Activated T-helper 1 cell treated with Interleukin-2 at 50 U/mL for 16 hours (primary cell): Measurements from ENCODE around the gene RDX.
"Not testable (repeated sequence)": the region's sequence is repeated elsewhere in the genome, so short reads cannot be mapped to it uniquely, and the experiment has no call there.

Source experiments
- DNase-seq: peaks from one replicate; pipeline ENCODE4 v3.0.0-alpha.2; 2020; ENCODE audit warnings: low read depth

RDX gene

DNA sequence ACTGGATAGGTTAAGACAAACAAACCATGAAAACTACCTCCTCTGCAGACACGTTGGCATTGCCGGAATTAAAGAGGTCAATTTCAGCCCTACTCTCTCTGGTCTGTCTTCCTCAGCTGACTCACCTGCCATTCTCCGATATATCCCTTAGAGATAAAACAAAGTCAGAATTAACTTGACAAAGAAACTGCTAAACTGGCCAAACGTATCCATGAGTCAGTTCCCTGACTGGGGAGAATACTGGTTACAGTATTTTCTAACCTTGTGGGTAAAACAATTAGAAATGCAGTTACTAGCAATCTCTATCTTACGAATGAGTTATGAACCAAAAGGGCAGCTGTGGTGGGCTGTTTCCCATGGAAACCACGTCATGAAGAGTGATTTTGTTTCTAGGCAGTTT, 96.2 kb downstream of the RDX start:
- no peak for DNase-seq

DNA sequence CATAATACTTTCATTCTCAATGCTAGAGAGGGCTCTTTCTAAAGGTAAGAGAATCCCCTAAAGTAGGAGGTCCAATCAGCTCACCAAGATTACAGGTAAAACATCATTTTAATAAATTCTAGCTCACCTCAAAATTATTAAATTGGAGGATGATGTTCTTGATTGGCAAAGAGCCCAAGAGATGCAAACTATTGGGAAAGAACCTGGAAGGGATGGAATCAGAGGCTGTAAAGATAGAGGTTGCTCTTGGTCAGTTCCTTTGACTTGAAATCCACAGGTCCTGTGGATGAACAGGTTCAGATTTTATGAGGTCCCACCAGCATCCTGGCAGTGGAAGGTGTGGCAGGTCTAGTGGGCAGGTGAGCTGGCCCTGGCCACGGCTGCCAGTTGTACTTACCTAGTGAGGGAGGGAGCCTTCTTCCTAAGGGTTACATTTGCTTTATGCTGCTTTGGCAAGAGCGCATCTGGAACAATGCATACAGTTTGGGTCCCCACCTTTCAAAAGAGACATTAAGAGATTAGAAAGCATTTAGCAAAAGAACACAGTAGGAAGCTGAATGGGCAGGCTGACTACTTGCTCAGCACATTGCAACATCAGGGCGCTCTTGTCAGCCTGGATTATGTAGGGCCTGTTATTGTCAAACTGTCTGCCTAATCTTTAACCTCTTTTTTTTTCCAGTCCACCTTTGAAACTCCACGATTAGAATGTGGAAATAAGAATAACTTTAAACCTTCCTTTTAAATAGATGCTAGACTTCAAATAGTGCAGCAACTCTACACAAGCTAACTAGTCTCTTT, 97.0 kb downstream of the RDX start:
- no peak for DNase-seq

DNA sequence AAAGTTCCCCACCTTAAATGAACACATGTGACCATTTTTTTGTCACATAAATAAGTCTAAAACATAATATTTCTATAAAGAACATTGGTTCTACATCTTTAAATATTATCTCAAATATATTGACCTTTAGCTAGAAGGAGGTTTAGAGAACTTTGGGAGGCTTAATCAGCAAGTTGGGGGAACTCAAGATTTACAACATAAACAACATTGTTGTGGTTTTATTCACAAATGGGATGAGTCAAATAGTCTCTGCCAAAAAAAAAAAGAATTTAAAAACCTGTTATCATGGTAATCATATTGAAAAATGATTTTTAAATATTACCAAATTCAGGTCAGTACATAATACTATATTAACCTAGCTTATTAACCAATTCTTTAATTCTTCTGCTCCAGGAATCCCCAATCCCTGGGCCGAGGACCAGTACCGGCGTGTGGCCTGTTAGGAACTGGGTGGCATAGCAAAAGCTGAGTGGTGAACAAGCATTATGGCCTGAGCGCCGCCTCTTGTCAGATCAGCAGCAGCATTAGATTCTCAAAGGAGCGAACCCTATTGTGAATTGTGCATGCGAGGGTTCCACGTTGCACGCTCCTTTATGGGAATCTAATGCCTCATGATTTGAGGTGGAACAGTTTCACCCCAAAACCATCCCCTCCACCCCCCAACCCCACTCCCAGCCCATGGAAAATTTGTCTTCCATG, 98.2 kb downstream of the RDX start:
- no peak for DNase-seq

DNA sequence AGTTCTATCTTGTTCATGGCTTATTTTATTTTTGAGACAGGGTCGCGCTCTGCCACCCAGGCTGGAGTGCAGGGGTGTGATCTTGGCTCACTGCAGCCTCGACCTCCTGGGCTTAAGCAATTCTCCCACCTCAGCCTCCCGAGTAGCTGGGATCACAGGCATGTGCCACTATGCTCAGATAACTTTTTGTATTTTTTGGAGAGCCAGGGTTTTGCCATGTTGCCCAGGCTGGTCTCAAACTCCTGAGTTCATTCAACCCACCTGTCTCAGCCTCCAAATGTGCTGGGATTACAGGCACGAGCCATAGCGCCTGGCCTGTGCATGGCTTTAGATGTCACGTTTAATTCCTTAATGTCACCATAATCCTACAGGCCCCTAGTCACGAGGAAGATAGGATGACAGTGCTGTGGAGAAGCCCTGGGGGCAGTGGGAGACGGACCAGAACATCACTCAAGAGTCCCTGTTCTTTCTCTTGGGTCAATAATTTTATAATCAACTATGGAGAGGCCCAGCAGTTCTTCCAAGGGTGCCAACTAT, 99.5 kb downstream of the RDX start:
- no peak for DNase-seq

DNA sequence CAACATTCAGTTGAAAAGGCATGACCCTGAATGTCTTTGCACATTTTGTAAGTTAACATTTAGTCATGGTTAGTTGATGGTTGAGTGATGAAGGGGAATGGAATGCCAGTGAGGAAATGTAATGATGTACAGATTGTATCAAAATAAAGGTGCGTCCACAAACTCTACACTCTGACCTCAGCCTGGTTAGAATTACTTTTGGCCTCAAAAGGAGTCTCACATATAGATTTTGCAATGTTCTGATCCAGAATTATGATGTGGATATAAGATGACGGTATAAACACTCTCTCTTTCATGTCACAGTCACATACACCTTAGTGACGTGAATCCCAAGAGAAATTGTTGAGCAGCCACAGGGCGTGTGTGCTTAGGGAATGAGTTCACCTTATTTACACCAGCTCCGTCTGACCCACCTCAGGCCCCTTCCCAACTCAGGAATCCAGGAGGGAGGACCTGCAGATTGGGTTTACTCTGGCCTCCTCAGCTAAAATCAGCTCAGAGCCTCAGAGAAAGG, 100.1 kb downstream of the RDX start:
- no peak for DNase-seq

DNA sequence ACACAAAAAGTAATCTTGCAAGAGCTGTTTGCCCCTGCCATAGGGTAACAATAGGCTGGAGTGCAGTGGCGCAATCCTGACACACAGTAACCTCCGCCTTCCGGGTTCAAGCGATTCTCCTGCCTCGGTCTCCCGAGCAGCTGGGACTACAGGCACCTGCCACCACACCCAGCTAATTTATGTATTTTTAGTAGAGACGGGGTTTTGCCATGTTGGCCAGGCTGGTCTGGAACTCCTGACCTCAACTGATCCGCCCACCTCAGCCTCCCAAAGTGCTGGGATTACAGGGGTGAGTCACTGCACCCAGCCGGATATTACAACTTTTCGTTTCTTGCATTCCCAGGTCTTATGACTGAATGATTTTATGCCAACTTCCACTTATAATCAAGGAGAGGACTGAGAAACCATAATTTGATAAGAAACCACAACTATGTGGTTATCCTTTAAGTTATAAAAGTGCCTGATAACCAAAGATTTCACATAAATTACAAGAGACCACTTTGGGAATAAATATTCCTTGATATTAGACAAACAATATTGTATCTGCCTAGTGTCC, 102.1 kb downstream of the RDX start:
- not testable (repeated sequence) for DNase-seq

DNA sequence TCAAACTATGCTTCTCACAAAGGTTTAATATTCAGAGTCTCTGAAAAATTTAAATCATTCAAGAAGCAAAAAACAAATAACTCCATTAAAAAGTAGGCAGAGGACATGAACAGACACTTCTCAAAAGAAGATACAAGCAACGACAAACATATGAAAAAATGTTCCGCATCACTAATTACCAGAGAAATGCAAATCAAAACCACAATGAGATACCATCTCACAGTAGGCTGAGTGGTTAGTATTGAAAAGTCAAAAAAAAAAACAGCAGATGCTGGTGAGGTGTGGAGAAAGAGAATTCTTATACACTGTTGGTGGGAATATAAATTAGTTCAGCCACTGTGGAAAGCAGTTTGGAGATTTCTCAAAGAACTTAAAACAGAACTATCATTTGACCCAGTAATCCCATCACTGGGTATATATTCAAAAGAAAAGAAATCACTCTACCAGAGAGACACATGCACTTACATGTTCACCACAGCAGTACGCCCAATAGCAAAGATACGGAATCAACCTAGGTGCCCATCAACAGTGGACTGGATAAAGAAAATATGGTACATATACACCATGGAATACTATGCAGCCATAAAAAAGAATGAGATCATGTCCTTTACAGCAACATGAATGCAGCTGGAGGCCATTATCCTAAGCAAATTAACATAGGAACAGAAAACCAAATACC, 103.7 kb downstream of the RDX start:
- not testable (repeated sequence) for DNase-seq

DNA sequence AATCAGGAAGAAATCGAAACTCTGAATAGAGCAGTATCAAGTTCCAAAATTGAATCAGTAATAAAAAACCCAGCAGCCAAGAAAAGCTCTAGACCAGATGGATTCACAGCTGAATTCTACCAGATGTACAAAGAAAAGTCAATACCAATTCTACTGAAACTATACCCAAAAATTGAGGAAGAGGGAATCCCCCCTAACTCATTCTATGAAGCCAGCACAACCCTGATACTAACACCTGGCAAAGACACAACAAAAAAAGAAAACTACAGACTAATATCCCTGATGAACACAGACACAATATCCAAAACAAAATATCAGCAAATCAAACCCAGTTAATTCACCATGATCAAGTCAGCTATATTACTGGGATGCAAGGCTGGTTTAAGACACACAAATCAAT, 105.5 kb downstream of the RDX start:
- no peak for DNase-seq

DNA sequence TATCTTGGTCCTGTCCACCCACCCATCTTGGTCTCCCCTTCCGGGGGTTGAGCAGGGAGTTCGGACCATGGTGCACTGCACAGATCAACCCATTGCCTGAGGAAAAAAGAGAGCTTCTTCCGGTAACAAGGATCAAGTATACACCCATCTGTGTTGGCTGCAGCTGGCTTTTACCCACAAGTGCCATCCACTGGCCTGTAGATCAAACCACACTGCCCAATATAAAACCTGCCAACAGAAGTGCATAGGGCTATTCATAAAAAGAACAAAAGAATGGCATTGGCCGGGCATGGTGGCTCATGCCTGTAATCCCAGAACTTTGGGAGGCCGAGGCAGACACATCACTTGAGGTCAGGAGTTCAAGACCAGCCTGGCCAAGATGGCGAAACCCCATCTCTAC, 108.7 kb downstream of the RDX start:
- DNase-seq, result no peak

DNA sequence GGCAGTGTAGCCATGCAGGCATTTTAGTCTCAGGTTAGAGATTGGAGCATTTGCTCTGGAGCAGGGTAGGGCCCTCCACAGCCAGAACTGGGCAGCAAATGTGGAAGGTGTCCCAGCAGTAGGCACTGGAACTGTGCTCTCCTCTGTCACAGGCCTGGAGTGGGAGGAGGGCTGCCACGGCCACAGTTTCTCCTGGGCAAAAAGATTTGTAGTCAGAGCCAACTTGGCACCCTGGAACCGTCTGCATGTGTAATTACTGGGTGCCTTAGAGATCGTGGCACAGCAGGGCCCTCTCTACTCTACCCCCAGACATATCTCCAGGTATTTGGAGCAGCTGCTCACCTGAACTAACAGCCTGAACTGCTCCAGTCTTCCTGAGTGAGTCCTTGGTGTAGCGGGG, 109.5 kb downstream of the RDX start:
- DNase-seq, result no peak

DNA sequence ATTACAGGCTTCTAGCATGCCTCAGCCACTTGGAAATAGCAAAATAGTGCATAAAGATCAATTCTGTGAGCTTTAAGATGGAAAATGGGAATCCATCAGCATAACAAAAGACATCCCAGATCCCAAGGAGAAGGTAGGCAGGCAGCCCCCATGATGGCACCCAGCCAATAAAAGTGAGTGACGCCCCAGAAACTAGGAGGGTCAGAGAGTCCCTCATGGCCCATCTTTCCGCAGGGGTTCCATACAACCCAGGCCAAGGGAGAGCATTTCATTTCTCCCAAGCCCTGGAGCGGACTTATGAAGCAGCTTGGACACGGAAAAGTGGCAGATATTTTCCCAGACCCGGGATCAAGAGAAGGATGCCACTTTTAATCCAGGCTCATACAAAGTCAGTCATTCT, 110.0 kb downstream of the RDX start:
- no peak for DNase-seq

DNA sequence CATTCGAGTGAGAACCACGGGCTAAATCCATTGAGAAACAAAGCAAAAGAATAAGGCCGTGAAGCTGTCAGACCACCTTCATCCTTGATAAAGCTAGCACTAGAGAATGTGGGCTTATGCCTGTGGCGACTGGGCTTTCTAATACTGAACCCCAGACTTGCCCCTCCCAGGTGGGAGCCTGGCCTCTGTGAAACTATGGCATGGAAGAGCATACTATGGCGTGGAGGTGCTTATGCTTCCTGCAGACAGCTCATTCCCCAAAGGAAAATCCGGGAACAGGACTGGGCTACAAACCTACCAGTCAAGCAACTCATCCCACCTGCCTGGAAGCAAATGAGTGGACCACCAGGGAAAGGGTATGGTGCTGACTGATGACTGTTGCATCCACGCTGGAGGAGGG, 110.8 kb downstream of the RDX start:
- no peak for DNase-seq

DNA sequence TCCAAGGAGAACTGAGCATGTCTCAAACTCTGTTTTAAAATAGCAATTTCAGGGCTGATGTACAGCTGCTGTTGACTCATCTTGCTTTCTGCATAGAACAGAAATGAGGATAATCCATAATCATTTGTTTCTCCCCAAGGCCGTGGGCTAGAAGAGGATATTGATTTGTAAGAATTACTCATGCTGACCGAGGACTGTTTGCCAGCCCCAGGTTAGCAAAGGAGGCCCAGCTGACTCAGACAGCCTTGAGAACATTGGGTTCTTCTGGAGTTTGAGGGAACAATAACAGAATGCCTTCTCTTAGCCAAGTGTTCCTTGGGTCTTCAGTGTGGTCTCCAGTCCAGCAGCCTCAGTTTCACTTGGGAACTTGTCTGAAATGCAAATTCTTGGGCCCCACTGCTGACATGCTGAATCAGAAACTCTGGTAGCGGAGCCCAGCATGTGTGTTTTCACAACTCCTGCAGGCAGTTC, 111.3 kb downstream of the RDX start:
- no peak for DNase-seq

DNA sequence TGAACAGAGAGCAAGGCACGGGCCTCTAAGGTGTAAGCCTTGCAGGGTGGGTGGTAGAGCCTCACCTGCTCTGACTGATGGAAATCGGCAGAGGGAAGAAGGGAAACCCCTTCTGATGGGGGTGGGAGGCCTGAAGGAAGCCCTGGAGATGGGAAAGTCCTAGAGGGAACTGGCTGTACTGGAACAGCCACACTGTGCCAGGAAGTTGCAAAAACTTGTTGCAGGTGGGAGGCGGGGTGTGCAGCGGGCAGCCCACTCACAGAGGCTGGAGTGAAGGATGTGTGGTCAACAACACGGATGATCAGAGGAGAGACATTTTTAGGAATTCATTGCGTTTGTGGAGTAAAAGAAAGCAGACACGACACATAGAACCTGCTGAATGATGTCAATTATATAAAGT, 112.0 kb downstream of the RDX start:
- no peak for DNase-seq

DNA sequence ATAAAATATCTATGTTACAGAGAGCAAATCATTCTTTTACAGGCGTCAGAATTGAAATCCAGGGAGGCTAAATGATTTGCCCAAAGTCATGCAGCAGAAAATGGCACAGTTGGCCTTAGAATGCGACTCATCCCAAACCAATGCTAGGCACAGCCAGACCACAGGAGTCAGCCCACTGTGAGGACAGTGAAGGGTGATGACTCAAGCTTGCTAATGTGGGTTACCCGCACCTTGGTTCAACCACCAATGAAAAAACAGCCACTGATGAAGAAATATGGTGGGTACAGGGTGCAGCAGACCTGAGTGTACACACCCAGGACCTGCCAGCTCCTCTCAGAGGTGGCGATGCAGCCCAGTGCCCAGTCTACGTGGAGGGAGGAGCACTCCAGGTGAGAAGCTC, 113.5 kb downstream of the RDX start:
- DNase-seq, result no peak

DNA sequence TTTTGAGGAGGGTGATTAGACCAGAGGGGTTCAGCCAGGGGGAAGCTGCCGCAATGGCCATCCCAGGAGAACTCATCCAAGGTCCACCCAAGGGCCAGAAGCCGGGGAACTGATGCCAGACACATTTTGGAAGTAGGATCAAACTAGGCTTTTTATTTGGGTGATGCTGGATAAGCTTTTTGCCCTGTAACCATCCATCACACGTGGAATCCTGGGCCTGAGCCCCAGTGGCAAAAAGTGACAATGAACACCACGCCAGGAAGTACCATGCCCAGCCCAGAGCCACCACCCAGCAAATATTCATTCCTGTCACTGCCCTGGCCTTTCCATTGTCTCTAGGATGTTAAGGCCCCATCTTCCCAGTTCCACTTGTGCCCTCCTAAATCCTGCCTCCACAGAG, 117.3 kb downstream of the RDX start:
- no peak for DNase-seq

DNA sequence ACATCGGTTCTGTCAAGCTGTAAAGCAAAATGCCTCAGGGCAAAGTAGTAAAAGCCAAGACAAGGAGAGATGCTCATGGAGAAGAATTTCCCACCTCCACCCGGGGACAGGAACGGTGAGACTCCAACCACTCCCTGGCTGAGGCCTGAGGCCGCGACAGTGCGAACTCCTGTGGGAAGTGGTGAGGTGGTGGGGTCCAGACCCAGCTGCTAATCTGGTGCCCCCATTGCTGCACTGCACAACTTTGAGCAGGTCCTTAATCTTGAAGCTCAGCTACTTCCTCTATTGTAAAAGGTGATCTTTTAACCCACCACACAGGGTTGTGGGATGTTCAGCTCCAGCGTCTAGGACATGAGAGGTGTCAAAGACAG, 119.3 kb downstream of the RDX start:
- no peak for DNase-seq

DNA sequence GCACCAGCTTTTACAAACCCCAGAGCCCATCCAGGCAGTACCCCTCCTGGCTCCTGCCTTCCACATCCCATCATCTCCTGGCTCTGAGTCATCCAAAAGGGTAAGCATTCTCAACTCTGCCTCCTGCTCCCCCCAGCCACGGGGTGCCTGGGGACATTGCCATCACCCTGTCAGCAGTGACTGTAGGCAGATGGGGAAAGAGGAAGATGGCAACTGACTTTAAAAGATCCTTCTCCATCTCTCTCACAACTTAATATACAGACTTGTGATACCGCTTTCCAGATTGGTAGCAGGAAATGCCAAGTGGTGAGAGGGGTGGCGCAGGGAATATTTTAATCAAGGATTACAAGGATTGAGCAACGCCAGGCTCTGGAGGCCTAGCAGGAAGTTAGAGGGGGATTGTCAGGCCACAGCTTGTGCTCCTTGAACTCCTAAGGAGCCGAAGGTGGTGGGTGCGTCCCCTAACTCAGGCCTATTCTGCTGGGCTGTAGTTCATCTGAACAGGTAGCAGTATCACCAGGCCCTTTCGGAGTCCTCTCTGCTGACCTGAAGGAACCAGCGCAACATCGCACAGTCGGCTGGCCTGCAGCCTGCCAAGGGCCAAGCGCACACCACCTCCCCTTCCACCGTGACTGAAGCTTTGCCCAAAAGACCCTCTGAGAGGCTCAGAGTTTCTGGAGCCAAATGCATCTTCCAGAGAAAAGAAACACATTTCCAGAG, 119.9 kb downstream of the RDX start:
- DNase-seq, result no peak

DNA sequence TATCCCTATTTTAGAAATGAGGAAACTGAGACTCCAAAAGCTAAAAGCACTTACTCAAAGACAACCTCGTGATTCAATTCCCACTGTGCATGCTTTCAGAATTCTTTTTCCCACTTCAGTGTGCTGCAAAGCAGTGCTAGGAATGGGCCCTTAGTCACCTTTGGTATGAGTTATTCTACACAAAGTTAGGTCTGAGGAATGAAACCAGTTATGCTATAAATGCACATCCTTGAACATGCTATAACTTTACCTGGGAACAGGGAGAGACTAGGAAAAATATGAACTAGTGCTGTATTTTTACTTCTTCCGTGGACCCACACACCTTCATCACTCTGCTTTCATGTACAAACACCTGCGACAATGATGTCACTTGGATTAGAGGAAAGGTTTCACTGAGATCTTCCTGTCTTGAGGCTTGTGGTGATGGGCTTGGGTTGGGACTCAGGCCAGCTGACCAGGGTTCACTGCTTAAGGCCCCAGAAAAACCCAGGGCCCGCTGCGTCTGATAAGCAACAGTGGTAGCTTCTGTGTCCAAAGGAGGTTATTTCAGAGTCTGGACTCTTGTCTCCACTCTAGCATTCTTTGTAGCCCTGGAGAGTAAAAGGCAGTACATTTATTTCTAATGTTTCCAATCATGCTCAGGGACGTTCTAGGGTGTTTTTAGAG, 121.6 kb downstream of the RDX start:
- no peak for DNase-seq

DNA sequence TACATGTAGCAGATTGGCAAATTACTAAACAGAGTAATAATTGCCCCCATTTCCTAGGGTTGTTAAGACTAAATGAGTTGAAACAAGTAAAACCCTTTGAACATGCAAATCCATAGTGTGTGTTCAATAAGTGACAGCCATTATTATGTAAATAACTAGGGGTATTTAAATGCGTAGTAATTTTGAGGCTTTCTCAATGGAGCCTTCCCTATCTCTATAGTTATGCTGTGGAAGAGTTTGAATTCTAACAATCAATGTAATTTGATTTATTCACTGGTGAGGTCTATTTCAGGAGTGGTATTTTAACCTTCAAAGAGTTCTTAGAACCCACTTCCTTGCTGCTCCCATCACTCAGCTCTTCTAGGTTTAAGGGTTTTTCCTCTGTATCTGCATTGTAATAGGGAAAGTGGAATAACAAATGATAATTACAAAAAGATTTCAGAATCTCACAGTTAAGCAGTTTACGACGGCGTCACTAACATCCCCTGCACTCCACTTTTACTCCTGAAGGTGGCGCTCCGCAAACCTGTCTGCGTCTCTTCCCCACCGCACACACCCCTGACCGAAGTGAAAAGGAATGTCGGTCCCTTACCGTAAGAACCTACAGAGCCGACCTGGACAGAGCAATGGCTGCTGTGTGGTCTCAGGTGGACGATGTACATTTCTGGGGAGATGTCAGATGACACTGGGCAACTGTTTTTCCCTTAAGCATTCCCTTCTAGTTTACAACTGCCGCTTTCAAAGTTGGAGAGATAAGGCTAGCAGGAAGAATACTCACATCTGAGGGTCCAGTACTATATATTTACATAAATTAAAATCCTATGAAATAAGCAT, 122.4 kb downstream of the RDX start:
- peak; percentile 33 for DNase-seq
